ENCODE results near the gene AKAP6. TPM values are rescaled to one million over a fixed set of nuclear protein-coding genes. Genes with fewer than 3 reads are reported as not detected.

Gene AKAP6
- total and polyA plus RNA-seq, 10 of the 15 experiments (the other 5 are each of a cell fraction or from before 2014, with no cell fraction given): 0.35 to 5.9 (median 2.2) TPM

GRCh38 chr14:32602699-32603098 is 273.6 kb downstream of the AKAP6 start:
- Histone ChIP-seq H3K4me1 (ENCODE audit: control insufficient read depth, insufficient read depth, low read length) (peaks cover 13% of the 10 kb centered on the region; the same call in 1 of the 2 replicates), H3K36me3 (ENCODE audit: control insufficient read depth in 2 of 2, insufficient read depth in 2 of 2, low read length in 1 of 2) (no peaks in the 10 kb centered on the region), H3K9ac (ENCODE audit: control insufficient read depth, insufficient read depth, low read length) (no peak overlapping the region), H3K4me3 (no peak overlapping the region), H3K4me2 (ENCODE audit: control insufficient read depth, insufficient read depth) (no peak overlapping the region), H3K27me3 (replicated peaks in 1 of 2; ENCODE audit: control insufficient read depth in 2 of 2, insufficient read depth in 2 of 2, low read length in 1 of 2) (no peaks in the 10 kb centered on the region), H2AFZ (ENCODE audit: control insufficient read depth, low read depth, low read length) (no peak overlapping the region; the same call in none of the 2 replicates), H3K9me3 (replicated peaks; ENCODE audit: control insufficient read depth, insufficient read depth, low read length) (no peaks in the 10 kb centered on the region), H4K20me1 (ENCODE audit: control insufficient read depth, insufficient read depth) (no peaks in the 10 kb centered on the region), H3K27ac (ENCODE audit: control insufficient read depth, insufficient read depth) (no peak overlapping the region), H3K79me2 (ENCODE audit: control insufficient read depth, insufficient read depth, low read length) (no peaks in the 10 kb centered on the region)
- ATAC-seq (no peak), FAIRE-seq (no peak), DNase-seq (ENCODE audit: low read depth, low spot score) (no peak)
- intact Hi-C loops (cut with micrococcal nuclease; ENCODE audit: unreplicated experiment): no loop called here
- BruUV-seq (replicated peaks): no TSS peak
- ChIA-PET RAD21 (ENCODE audit: unreplicated experiment) (interaction anchor here (1.3 kb wide), 1 partner anchor 14 kb away, joined by 3 read pairs; no protein-coding TSS in a partner anchor), POLR2A (no interaction called here), CTCF (interaction anchor here (1.4 to 1.5 kb wide), 2 partner anchors 10 to 27 kb away, joined by 3 to 4 read pairs; no protein-coding TSS in a partner anchor), SMC1A (ENCODE audit: uncharacterized antibody, unreplicated experiment) (interaction anchor here (1.1 kb wide), 1 partner anchor 26 kb away, joined by 4 read pairs; no protein-coding TSS in a partner anchor)
- in situ Hi-C loops (cut with MboI): no loop called here
- no peak for TF ChIP-seq STAT3 (IDR thresholded peaks at IDR 0.05; ENCODE audit: low read depth, low read length)
- TF ChIP-seq MTA3 (IDR thresholded peaks at IDR 0.05; ENCODE audit: borderline replicate concordance, low read length): no peak
- TF ChIP-seq HDAC2 (IDR thresholded peaks at IDR 0.05): no peak
- TF ChIP-seq E2F4 (IDR thresholded peaks at IDR 0.05; ENCODE audit: low read depth, low read length): no peak
- no peak for TF ChIP-seq TAF1 (IDR thresholded peaks at IDR 0.05; ENCODE audit: borderline replicate concordance, low read depth, low read length)
- no peak for TF ChIP-seq NRF1 (conservative IDR thresholded peaks at IDR 0.05; ENCODE audit: low read depth, low read length)
- TF ChIP-seq EZH2 (IDR thresholded peaks at IDR 0.05; ENCODE audit: borderline replicate concordance, control insufficient read depth, low read depth, low read length): no peak
- no peak for TF ChIP-seq NFYA (IDR thresholded peaks at IDR 0.05; ENCODE audit: borderline replicate concordance, low read depth, low read length)
- no peak for TF ChIP-seq RELA (IDR thresholded peaks at IDR 0.05; ENCODE audit: borderline replicate concordance, partially characterized antibody)
- TF ChIP-seq EGR1 (IDR thresholded peaks at IDR 0.05; ENCODE audit: borderline replicate concordance in 1 of 2, low read depth in 2 of 2, low read length in 2 of 2): no peak
- TF ChIP-seq FOS (IDR thresholded peaks at IDR 0.05; ENCODE audit: borderline replicate concordance, extremely low read depth, insufficient read length): no peak
- no peak for TF ChIP-seq BCL11A (IDR thresholded peaks at IDR 0.05; ENCODE audit: low read depth, low read length)
- no peak for TF ChIP-seq IKZF2 (IDR thresholded peaks at IDR 0.05)
- no peak for TF ChIP-seq GATAD2B (conservative IDR thresholded peaks at IDR 0.05; ENCODE audit: low read depth)
- TF ChIP-seq PAX5 (IDR thresholded peaks at IDR 0.05; ENCODE audit: borderline replicate concordance, low read depth, low read length): no peak
- no peak for TF ChIP-seq SIX5 (IDR thresholded peaks at IDR 0.05; ENCODE audit: low read depth, low read length, severe bottlenecking)
- TF ChIP-seq MTA2 (IDR thresholded peaks at IDR 0.05; ENCODE audit: low read depth): no peak
- no peak for TF ChIP-seq RAD21 (IDR thresholded peaks at IDR 0.05; ENCODE audit: insufficient read depth, low read depth, low read length)
- TF ChIP-seq ZNF384 (IDR thresholded peaks at IDR 0.05; ENCODE audit: borderline replicate concordance, low read depth, low read length): no peak
- TF ChIP-seq MYB (IDR thresholded peaks at IDR 0.05; ENCODE audit: borderline replicate concordance, low read depth, low read length): no peak
- 85% methylated on average over 7 of the region's 7 CpGs for WGBS (ENCODE audit: insufficient coverage, insufficient replicate concordance, low lambda C conversion rate, missing lambda C conversion rate)
